GM21447 (cell line): Measurements from ENCODE around the gene CAMKK1.
"Not testable (repeated sequence)": the region's sequence is repeated elsewhere in the genome, so short reads cannot be mapped to it uniquely, and the experiment has no call there.

Experiments
- ATAC-seq: cut with Tn5 transposase; IDR thresholded peaks from one replicate; pipeline ENCODE4 v1.9.1; 2021; ENCODE audit not compliant: unreplicated experiment

CAMKK1 gene

DNA sequence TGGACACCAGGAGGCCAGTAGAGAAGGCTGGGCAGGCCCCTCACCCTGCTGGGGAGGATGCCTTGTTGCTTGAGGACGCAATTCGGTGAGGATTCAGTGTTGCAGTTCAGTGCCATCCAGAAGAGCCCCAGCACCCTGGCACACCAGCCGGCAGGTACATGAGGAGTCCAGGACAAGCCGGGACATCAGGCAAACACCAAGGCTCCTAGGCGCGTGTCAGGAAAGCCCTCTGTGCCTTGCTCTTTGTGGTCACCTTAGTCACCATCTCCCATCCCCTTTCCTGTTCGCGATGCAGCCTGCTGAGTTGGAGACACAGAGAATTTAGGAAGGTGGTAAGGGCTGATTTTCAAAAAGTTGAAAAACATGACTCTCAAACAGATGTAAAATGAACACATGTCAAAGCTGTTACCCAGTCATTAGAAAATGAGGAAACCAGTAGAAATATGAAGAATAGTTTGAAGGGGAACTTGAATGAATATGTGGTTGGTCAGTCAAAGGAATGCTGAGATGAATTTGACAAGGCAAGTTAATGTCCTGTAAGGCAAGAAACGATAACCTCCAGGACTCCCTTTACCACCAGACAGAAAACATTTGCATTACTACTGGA, 44.5 kb downstream of the CAMKK1 start:
- ATAC-seq, result no peak

DNA sequence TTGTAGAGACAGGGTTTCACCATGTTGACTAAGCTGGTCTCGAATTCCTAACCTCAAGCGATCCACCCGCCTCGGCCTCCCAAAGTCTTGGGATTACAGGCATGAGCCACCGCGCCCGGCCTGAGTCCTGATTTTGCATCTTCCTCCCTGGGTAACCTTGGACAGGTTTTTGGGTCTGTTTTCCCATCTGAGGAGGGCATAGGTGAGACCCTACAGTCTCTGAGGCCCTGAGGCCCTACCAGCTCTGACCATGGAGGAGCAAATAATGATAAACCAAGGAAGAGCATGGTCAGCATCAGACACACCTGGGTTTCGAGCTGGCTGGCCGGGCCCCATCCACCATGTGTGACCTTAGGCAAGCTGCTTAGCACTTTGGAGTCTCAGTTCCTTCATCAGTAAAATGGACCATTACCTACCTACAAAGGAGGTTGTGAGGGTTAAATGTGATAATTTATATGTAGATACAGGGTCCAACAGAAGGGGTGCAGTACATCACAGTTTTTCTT, 45.6 kb downstream of the CAMKK1 start:
- ATAC-seq, result no peak

DNA sequence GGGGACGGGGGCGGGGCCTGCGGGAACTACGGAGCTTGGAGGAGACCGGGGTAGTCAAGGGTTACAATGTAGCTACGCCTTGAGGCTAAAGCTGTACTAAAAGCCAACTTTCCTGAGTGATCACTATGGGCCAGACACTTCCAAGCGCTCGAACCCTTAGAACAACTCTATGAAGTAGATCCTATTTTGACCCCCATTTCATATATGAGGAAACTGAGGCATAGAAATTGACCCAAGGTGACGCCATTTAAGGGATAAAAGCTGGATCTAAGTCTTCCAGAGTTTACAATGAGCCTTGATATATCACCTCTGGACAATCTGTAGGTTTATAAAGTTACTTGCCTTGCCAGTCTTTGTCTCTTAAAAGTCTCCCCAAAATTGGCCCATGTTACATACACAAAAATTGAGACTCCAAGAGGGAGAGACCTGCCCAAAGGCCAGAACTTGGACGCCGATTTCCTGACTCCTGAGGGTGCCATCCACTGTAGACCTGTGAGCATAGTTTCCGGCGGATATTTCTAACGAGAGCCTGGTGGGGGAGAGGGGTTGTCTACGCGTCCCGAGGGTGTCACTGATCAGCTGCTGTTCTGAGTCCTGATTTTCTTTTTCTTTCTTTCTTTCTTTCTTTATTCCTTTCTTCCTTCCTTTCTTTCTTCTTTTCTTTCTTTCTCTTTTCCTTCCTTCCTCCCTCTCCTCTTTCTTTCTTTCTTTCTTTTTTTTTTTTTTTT, 46.3 kb downstream of the CAMKK1 start:
- no peak for ATAC-seq

DNA sequence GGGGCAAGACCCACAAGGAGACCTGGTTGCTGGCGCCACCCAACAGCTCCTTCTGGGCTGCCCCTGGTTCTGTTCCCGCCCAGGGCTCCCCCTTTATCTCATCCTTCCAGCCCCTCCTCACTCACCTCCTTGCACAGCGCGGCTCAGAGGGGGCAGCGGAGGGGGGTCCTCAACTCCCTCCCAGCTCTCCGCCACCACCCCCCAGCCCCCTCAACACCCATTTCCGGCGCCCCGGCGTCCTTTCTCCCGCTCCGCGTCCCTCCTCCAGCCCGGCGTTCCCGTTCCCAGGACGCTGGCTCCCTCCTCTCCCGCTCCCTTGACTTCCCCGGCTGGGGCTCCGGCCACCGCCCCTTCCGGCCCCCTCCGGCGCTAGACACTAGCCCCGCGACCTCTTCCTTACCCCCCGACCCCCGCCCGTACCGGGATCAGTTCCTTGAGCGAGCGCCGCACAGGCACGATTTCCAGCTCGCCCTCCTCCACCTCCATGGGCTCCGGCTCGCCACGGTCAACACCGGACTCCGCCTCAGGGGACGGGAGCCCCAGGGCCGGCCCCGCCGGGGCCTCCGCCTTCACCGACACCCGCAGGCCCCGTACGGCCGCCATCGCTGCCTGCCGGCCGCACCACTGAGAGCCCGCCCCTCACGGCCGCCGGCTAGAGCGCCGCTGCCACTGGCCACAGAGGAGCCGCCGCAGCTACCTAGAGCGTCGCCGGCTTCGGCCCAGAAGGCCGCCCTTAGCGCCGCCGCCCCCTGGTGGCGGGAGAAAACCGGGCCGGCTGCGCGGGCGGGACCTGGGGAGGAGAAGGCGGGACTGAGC, 47.0 kb downstream of the CAMKK1 start, which contains the start of gene NCBP3:
Gene NCBP3 (minus strand): TSS at position 626 of the 816 bp plus-strand sequence. CDS start 23 bp downstream, at position 603.
- peak; percentile 86 for ATAC-seq

DNA sequence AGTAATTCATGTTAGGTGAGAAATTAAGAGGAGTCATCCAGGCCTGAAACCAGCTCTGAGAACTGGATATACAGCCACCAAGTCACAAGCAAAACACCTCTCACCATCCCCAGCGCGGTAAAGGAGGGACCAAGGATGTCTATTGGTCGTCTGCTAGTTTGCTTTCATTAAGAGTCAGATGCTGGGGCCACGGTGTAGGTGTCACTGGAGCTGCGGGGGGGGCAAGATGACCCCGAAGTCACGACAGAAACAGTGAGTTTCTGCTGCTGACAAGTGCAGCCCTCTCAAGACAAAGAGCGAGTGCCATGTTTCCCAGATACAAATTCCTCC, 47.6 kb downstream of the CAMKK1 start:
- ATAC-seq, result peak; percentile 14

DNA sequence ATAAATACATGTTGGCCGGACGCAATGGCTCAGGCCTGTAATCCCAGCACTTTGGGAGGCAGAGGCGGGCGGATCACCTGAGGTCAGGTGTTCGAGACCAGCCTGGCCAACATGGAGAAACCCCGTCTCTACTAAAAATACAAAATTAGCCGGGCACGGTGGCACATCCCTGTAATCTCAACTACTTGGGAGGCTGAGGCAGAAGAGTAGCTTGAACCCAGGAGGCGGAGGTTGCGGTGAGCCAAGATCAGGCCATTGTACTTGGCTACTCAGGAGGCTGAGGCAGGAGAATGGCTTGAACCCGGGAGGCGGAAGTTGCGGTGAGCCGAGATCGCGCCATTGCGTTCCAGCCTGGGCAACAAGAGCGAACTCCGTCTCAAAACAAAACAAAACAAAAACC, 48.3 kb downstream of the CAMKK1 start:
- ATAC-seq, result not testable (repeated sequence)

DNA sequence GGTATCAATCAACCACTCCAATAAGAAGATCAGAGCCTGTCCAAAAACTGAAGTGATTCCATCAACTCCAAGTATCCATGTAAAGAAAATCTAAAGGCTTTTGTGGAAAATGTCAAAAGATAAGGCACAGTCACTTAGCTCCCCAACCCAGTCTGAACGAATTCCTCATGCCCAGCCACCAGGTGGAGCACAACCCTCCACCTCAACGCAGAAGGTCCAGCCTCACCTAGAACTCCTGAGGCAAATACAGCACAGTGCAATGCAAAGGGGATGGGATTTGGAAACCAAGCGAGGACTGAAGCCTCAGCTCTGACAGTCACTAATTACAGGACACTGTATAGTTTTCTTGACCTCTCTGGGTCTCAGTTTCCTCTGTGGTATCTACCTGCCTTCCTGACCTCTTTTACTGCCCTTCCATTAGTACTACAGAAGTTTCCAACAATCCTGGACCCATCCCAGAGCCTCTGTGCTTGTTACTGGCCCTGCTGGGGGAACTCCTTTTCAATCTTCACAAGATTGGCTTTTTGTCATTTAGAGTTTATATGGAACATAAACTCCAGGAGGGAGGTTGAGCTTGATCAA, 48.8 kb downstream of the CAMKK1 start:
- ATAC-seq, result no peak

DNA sequence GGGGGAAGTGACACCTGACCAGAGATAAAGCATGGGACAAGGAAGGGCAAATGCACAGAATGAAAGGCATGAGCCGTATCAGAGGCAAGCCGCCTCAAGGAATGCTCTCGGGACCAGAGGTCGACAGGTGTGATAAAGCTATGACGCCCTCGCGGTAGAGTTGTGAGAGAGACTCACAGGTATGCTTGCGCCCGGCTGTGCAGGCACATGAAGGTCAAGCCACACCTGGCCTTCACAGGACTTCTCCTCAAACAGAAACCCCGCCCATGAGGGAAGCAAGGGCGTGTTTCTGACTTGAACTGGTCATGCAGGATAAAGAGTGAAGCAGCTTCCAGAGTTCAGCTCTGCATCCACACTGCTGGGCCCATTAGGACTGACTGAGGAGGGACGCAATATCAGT, 54.6 kb downstream of the CAMKK1 start:
- ATAC-seq, result no peak

DNA sequence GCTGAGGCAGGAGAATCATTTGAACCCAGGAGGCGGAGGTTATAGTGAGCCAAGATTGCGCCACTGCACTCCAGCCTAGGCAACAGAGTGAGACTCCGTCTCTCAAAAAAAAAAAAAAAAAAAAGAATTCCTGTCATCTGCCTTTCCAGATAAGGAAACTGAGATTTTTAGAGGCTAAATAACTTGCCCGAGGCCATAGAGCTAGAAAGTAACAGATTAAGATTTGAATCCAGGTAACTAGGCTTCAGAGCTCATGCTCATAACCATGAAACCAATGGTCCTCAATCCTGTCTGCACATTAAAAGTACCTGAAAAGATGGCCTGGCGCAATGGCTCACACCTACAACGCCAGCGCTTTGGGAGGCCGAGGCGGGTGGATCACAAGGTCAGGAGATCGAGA, 56.3 kb downstream of the CAMKK1 start:
- no peak for ATAC-seq

DNA sequence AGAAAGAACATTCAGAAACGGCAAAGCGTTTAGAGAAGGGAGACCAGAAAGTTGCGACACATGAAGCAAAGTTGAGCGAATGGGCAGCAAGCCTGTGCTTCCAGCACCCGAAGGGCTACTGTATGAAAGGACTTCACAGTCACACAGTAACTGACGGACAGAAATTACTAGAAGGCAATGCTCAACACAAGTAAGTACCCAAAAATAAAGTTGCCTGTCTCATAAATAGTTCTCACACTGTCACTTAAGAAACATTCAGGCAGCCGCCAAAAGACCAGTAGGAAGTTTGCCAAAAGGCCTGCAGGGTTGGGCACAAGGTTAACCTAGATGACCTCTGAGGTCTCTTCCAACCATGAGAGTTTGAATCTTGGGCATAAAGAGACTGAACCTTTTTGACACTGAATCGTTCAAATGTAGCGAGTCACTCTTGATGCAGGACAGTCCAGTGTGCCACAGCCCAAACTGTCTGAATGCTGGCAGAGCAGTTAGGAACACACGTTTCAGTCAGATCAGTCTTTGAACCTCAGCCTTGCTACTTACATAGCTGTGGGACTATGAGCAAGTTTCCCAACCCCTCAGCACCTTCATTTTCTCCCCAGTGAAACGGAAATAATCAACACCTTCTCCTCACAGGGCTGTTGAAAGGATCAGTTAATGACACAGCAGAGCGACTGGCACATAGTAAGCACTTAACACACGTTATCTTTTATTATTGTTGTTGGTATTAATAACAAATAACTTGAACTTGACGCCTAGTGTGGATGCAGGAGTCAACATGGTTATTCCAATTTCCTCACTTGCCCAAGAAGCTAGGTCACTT, 57.2 kb downstream of the CAMKK1 start:
- ATAC-seq, result no peak

DNA sequence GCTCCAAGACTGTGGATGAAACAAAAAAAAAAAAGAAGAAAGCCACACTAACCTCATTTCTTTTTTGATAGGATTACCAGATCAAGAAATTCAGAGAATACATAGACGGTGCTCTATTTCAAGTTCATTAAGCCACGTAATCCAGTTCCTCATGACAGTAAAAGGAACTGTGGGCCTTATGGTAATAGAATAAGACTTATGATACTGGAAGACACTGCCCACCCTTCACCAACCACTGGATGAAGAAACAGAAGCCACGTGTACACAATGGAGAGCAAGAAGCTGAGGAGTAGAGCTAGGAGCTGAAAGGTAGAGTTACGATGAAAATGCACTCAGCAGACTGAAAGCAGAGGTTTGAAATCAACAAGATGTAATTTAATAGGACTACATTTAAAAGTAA, 58.0 kb downstream of the CAMKK1 start:
- ATAC-seq, result no peak

DNA sequence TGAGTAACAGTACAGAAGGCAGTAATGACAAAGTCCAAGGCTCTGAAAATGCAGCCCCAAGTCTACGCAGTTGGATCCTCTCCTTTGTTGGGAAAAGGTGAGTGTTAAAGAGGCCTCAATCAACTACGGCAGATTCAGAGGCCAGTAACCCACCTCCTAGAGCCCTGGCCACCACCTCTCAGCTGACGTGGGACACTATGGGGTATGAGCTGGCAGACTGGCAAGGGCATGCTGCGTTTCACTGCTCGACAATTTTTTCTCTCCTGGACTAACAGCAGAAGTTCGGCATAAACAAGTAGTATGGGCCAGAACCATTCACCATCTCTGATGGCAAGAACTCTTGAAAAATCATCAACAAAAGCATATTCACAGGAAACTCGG, 64.0 kb downstream of the CAMKK1 start:
- ATAC-seq, result no peak

DNA sequence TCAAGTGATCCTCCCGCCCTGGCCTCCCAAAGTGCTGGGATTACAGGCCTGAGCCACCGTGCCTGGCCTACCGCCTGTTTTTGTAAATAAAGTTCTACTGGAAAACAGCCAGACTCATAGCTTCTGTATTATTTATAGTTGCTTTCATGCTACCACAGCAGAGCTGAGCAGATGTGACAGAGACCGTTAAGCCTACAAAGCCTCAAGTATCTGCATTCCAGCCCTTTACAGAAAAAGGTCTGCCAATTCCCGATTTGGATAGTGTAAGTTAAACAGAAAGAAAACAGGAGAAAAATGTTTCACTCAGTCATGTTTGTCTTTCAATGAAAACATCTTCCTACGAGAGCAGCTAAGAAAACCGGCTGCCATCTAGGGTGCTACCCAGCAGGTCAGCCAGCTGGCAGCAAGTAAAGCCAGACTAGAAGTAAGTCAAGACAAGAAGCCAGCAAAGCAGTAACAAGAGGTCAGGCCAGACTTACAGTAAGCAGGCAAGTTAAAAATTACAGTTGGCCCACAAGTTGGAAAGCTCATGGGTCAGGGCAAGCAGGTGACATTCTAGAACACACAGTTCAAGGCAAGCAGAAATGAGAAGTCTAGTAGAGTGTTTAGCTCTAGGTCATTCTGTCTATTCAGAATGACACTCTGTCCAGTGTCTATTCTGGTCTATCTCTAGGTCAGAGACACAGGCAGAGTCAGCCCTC, 64.6 kb downstream of the CAMKK1 start:
- ATAC-seq, result no peak

DNA sequence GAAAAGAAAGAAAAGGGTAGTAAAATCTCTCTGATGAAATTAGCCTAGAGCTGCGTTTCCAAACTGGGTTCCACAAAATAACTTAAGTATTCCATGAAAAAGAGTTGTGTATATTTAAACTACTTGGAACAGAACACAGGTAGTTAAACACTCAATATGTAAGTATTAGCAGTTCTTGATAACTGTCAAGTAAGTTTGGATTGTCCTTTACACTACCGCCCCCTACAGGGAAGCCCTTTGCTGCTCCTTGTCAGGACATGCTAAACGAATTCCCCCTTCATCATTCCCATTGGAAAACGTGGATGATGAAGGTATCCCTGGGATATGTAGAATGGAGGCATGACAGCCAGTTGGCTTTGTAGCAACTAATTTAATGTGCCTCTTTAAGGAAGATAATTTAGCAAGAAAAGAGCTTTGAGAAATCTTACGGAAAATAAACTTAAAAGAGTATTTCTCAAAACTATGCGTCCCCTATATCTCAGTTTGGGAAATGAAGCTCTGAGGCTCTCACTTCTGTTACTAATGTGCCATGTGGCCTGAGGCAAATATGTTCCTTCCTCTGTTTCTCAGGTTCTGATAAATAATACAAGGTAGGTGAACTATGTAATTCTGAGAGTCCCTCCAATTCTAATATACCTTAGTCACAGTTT, 65.6 kb downstream of the CAMKK1 start:
- ATAC-seq, result no peak

DNA sequence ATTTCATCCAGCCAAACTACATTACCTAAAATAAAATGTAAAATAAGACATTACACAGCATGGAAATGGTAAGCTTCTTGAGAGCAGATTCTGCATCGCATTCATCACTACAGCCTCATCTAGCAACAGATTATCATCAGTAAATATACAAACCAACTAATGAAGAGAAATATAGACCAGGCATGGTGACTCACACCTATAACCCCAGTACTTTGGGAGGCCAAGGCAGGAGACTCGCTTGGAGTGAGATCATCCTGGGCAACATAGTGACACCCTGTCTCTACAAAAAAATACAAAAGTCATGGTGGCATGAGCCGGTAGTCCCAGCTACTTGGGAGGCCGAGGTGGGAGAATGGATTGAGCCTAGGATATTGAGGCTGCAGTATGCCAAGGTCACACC, 66.7 kb downstream of the CAMKK1 start:
- ATAC-seq, result no peak

DNA sequence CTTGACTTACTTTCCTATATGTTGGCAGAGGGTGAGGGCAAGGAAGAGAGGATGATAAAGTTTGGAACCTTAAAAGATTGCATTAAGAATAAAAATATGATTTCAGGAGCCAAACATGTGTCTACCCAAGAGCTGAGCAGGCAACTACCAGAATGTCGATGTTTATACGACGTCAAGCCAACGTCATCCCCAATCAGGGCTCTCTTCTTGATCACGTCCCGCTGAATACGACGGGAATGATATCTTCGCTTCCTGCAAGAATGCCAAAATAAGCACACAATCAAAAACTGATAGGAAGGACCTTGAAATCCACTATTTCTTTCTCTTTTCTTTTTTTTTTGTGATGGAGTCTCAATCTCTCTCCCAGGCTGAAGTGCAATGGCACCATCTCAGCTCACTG, 71.8 kb downstream of the CAMKK1 start:
- ATAC-seq, result no peak

DNA sequence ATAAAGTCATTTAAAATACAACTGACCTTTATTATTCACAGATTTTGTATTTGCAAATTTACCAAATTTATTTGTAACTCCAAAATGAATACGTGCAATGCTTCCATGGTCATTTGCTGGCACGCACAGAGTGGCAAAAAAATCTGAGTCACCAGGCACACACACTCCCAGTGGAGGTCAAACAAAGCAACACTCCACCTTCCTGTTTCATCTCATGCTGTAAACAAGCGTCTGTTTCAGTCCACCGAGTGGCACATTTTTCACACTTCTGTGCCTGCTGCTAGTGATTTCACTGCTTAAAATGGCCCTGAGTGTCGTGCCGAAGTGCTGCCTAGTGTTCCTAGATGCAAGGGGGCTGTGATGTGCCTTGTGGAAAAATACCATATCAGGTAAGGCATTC, 74.1 kb downstream of the CAMKK1 start:
- ATAC-seq, result no peak

DNA sequence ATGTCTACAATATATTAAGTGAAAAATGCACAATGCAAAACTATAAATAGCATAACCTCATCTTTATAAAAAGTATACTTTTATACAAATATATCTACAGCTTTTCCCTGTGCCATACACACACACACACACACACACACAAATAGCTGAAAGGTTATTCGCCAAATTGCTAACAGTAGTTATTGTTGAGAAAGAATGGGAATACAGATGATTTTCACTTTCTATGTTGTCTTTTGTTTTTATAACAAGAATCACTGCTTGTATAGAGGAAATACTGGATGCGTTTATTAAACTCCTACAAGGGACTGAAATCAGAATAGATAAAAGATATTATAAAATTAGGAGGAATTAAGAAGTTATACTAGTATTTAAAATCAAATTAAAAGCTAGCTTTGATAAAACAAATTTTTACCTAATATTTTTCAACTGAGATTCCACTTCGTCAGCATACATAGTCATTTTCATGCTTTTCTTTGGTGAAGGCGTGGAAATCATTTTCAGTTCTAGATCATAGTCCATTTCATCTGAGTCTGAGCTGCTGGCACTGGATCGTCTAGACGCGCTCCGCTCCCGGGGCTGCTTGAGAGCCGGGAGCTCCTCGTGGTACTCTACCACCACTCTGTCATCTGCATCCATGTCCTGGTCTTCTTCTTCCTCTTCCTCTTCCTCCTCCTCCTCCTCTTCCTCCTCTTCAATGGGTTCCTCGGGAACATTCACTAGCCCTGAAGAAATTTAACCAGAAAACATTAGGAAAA, 74.8 kb downstream of the CAMKK1 start:
- ATAC-seq, result no peak

DNA sequence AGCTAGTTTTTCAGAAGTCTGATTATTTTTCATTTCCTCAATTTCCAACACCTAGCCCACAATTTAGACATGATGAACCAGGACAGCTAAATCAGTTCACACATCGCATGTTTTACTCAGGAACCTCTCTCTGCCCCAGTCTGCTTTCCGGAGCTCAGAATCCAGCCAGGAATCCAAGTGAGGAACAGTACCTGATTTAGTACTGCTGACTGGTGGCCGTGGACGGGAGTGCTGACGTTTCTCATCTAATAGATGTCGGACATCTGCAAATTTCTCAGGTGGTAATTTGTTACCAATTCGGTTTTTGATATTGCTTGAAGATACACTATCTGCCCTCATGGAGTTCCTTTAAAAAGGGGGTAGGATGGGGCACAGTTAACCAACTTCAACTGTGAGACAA, 76.9 kb downstream of the CAMKK1 start:
- ATAC-seq, result no peak
